Colonic mucosa (tissue), 4 donors: Measurements from ENCODE around the gene CHAD. TPM values are rescaled to one million over a fixed set of nuclear protein-coding genes. Genes with fewer than 3 reads are reported as not detected.

Experiments
- DNase-seq: peaks from one replicate; pipeline ENCODE4 v3.0.0-alpha.2; 2020
- H3K27ac ChIP-seq: fragments of 200-600 bp; one replicate; pipeline ENCODE4 v1.8.0; 2021
- H3K27me3 ChIP-seq: fragments of 200-600 bp; one replicate; pipeline ENCODE4 v1.8.0; 2021
- H3K36me3 ChIP-seq: fragments of 200-600 bp; one replicate; pipeline ENCODE4 v1.8.0; 2021
- H3K4me1 ChIP-seq: fragments of 200-600 bp; one replicate; pipeline ENCODE4 v1.8.0; 2021; ENCODE audit warnings: mild to moderate bottlenecking
- H3K4me3 ChIP-seq: fragments of 200-600 bp; one replicate; pipeline ENCODE4 v1.8.0; 2021
- H3K9ac ChIP-seq, 2 donors: one replicate each; pipeline ENCODE4 v1.7.0; 2013; ENCODE audit warnings: control low read depth in 2 of 2, low read depth in 2 of 2, low read length in 2 of 2
- H3K9me3 ChIP-seq: fragments of 200-600 bp; one replicate; pipeline ENCODE4 v1.8.0; 2021
- intact Hi-C: fragments of 100-400 bp; cut with DNase I; formaldehyde crosslinking; loops from one replicate; pipeline ENCODE4 v1.14.1; 2022
- total RNA-seq, 2 donors: library from RNA; stranded (reverse); fragmentation: NEBNext Ultra II Directional in 1 of 2; extraction: Animal tissue kit (Norgen Biotek cat#: 25700) in 1 of 2; gene quantifications; one replicate each; pipeline ENCODE4 v1.2.1, GENCODE V29; 2021
- TF ChIP-seq, protein P1 (sequence below): fragments of 200-600 bp; IDR thresholded peaks from one replicate; pipeline ENCODE4 v1.8.0; 2022; ENCODE audit warnings: antibody characterized with exemption, mild to moderate bottlenecking
- donor health status: healthy.
- donor health status: DM: no; HTN: no; CAD: no.
- donor health status: DM: no; HTN: no; CAD: no.

Gene CHAD
- total RNA-seq, 2 donors from 2014 or later = 1.8 to 3.6 TPM

DNA sequence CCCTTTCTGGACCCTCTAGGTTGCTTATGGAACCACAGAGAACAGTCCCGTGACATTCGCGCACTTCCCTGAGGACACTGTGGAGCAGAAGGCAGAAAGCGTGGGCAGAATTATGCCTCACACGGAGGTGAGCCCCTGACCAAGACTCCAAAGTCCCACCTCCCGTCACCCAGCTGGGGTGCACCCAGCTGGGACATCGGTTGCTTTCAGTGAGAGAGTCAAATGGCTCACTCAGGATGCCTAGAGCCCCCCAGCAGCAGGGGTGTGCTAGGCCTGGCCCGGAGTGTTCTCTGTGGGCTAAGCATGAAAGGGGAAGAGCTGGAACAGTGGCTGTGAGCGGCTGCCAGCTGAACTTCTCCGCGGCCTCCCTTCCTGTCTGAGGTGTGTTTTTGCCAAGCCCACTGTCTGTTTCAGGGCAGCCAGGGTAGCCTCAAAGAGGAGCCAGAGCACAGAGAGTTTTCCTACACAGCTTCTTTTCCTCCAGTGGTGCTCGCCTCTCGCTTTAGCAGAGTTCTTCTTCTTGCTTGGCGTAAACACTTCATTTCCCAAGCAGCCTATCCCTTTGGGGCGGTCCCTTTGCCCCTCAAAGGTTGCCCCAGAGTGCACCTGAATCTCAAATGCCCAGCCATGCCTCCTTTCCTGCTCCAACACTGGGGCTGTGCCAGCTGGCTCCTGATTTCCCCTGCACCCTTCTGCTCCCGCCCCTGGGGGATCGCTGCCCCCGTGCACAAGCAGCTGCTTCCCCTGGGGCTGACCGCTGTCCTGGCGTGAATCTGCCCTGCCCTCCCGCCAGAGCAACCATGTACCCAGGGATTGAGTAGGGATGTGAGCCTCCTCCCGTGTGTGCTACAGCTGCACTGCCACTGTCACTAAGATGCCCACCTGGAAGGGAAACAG, 2.6 kb upstream of the CHAD start:
- Histone ChIP-seq H3K4me3 (no peak overlapping the region), H3K27ac (no peak overlapping the region), H3K9ac (peak overlapping the region in 1 of 2 donors; percentile 72), H3K36me3 (no peaks in the 10 kb centered on the region), H3K9me3 (no peaks in the 10 kb centered on the region), H3K4me1 (peaks cover 25% of the 10 kb centered on the region), H3K27me3 (peaks cover 11% of the 10 kb centered on the region)
- peak; percentile 20 for DNase-seq
- TF ChIP-seq, protein P1, sequence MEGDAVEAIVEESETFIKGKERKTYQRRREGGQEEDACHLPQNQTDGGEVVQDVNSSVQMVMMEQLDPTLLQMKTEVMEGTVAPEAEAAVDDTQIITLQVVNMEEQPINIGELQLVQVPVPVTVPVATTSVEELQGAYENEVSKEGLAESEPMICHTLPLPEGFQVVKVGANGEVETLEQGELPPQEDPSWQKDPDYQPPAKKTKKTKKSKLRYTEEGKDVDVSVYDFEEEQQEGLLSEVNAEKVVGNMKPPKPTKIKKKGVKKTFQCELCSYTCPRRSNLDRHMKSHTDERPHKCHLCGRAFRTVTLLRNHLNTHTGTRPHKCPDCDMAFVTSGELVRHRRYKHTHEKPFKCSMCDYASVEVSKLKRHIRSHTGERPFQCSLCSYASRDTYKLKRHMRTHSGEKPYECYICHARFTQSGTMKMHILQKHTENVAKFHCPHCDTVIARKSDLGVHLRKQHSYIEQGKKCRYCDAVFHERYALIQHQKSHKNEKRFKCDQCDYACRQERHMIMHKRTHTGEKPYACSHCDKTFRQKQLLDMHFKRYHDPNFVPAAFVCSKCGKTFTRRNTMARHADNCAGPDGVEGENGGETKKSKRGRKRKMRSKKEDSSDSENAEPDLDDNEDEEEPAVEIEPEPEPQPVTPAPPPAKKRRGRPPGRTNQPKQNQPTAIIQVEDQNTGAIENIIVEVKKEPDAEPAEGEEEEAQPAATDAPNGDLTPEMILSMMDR = no peak
- intact Hi-C loops = no loop called here

DNA sequence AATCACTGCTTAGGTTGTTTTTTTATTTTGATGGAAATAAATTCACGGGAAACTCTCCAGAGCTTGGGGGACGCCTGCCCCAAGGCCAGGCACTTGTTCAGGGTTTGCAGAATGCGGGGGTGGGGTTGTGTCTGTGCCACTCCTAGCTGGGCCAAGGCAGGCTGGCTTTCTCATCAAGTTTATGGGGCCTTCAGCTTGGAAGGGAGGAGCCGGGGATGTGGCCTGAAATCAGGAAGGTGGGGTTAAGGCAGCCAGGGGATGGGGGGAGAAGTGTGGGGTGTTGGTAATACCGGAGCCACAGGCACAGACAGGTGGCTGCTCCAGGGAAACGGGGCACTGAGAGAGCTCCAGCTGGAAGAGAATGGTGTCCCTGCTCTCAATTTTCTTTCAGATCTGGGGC, 1.7 kb upstream of the CHAD start:
- intact Hi-C loops = no loop called here
- peak; percentile 87 for DNase-seq
- no peak overlapping the region for H3K4me3 ChIP-seq
- no peaks in the 10 kb centered on the region for H3K9me3 ChIP-seq
- H3K27ac ChIP-seq = peak overlapping the region; percentile 33
- TF ChIP-seq, protein P1 = no peak
- H3K27me3 ChIP-seq = peaks cover 11% of the 10 kb centered on the region
- H3K36me3 ChIP-seq = no peaks in the 10 kb centered on the region
- H3K9ac ChIP-seq = peak overlapping the region in 1 of 2 donors; percentile 72
- H3K4me1 ChIP-seq = peaks cover 25% of the 10 kb centered on the region

DNA sequence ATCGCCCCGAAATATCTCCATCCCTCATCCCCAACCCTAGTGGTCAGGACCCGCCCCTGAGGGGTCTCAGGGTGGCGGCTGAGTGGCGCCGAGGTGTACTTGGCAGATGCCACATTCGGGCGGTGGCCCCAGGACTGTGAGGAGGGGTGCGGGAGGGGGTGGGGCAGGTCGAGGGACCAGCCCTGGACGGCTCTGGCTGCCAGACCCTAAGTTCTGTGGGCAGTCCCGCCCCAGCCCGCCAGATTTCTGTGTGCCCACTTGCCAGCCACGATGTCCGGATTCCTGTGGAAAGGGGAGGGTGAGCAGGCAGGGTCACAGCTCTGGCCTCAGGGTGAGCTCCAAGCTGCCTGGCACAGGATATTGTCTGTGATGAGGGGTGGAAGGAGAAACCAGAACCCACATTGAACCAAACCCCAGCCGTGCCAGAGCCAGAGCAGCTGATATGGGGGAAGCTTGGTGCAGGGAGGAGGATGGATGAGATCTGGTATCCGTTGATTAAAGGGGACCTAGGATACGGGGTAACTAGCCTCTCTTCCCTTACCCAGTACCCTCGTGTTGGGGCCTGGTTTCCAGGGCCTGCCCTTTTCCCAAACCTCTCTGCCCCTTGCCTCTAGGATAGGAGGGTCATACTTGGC, 1.1 kb upstream of the CHAD start:
- H3K9me3 ChIP-seq = no peaks in the 10 kb centered on the region
- H3K4me3 ChIP-seq = no peak overlapping the region
- TF ChIP-seq, protein P1 = no peak
- no peaks in the 10 kb centered on the region for H3K36me3 ChIP-seq
- peaks cover 25% of the 10 kb centered on the region for H3K4me1 ChIP-seq
- peak overlapping the region; percentile 33 for H3K27ac ChIP-seq
- peak overlapping the region; percentile 36 to 72 for H3K9ac ChIP-seq
- H3K27me3 ChIP-seq = peaks cover 11% of the 10 kb centered on the region
- DNase-seq = peak; percentile 27
- intact Hi-C loops = no loop called here

DNA sequence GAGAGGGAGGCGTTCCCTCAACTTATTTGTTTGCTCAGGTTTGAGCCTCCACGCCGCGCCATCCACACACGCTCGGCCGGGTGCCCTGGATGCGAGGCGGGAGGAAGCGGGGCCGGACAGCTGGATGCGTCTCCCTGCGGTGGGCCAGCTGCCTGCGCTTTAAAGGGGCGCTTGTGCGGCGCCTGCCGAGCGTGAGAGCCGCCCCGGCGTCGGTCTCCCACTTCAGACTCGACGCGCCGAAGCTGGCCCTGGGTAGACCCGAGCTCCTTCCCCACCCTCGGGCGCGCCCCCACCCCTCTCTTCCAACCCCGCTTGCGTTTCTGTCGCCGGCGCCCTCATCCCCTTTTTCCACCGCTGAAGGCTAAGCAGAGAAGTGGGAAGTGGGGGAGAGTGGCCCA, 527 bp upstream of the CHAD start:
- Histone ChIP-seq H3K4me3 (peak overlapping the region; percentile 11), H3K9me3 (no peaks in the 10 kb centered on the region), H3K4me1 (peaks cover 25% of the 10 kb centered on the region), H3K27ac (no peak overlapping the region), H3K9ac (peak overlapping the region; percentile 36 to 72), H3K27me3 (peaks cover 11% of the 10 kb centered on the region), H3K36me3 (no peaks in the 10 kb centered on the region)
- no peak for DNase-seq
- TF ChIP-seq, protein P1 = no peak
- intact Hi-C loops = no loop called here

DNA sequence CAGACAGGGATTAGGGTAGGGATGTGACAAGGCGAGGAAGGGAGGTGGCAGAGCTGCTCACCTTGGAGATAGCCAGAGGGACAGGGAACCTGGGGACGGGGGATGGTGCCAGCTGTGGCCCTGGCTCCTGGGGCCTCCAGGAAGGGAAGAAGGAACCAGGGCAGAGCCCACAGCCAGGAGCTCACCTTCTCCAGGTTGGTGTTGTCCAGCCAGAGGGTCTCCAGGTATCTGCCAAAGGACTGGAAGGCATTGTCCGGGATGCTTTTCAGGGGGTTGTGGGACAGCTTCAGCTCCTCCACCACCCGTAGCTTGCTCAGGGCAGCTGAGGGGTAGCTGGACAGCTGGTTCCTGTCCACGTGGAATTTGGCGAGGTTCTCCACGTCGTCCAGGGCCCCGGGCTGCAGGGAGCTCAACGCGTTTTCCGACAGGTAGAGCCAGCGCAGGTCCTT, 801 bp downstream of the CHAD start:
- TF ChIP-seq, protein P1 = no peak
- Histone ChIP-seq H3K27ac (no peak overlapping the region), H3K4me1 (peaks cover 25% of the 10 kb centered on the region), H3K9me3 (no peaks in the 10 kb centered on the region), H3K27me3 (peaks cover 11% of the 10 kb centered on the region), H3K36me3 (no peaks in the 10 kb centered on the region), H3K4me3 (no peak overlapping the region), H3K9ac (peak overlapping the region in 1 of 2 donors; percentile 59)
- DNase-seq = no peak
- intact Hi-C loops = no loop called here
